Measurements from ENCODE around the gene SLC8A3.

SLC8A3 gene

DNA sequence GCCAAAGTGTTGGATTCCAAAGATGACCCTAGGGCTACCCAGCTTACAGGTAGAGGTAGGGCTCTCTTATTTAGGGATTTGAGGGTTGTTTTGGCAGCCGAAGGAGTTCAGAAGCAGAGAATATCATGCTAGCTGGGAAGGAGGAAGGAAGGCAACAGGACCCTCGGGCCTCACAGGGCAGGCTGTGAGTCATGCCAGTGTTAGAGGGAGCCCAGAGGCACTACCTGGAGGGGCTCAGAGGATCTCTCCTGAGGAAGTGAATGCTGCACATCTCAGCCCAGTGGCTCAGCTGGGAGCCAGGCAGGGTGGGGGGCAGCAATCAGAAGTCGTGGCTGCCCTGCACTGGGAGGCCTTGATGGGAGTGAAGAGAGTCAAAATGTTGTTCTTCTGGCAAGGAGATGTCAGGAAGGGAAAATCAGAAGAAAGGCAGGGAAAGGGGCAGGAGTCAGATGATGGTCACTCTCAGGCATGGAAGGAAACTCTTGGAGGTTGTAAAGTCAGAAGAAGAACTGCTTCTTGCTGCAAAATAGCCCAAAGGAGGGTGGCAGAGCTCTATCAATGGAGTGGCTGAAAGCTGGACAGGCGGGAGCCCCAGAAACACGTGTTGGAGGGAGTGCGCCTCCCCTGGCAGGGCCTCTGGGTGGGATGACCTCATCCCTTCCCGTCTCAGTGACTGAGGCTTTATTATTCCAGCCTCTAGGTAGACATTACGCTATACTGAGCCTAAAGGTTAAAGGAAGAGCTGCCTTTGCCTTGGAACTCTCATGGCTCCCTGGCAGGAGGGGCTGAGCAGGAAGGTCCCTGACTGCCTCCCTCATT is 168.2 kb downstream of the SLC8A3 start:
- no peaks in the 10 kb centered on the region for H3K27me3 ChIP-seq (ENCODE audit: insufficient read depth, poor library complexity, severe bottlenecking)
- H3K4me3 ChIP-seq (replicated peaks; ENCODE audit: insufficient read depth, low read length): no peak overlapping the region
- no peak for DNase-seq (ENCODE audit: low read depth in 1 of 2, low spot score in 1 of 2)
- H3K27ac ChIP-seq (replicated peaks): no peak overlapping the region
- TF ChIP-seq SPI1 (IDR thresholded peaks at IDR 0.05; ENCODE audit: borderline replicate concordance, low read depth): no peak
- TF ChIP-seq, protein P1, sequence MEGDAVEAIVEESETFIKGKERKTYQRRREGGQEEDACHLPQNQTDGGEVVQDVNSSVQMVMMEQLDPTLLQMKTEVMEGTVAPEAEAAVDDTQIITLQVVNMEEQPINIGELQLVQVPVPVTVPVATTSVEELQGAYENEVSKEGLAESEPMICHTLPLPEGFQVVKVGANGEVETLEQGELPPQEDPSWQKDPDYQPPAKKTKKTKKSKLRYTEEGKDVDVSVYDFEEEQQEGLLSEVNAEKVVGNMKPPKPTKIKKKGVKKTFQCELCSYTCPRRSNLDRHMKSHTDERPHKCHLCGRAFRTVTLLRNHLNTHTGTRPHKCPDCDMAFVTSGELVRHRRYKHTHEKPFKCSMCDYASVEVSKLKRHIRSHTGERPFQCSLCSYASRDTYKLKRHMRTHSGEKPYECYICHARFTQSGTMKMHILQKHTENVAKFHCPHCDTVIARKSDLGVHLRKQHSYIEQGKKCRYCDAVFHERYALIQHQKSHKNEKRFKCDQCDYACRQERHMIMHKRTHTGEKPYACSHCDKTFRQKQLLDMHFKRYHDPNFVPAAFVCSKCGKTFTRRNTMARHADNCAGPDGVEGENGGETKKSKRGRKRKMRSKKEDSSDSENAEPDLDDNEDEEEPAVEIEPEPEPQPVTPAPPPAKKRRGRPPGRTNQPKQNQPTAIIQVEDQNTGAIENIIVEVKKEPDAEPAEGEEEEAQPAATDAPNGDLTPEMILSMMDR (IDR thresholded peaks at IDR 0.05; ENCODE audit: insufficient read depth, low read length): no peak
- TF ChIP-seq, protein P2, sequence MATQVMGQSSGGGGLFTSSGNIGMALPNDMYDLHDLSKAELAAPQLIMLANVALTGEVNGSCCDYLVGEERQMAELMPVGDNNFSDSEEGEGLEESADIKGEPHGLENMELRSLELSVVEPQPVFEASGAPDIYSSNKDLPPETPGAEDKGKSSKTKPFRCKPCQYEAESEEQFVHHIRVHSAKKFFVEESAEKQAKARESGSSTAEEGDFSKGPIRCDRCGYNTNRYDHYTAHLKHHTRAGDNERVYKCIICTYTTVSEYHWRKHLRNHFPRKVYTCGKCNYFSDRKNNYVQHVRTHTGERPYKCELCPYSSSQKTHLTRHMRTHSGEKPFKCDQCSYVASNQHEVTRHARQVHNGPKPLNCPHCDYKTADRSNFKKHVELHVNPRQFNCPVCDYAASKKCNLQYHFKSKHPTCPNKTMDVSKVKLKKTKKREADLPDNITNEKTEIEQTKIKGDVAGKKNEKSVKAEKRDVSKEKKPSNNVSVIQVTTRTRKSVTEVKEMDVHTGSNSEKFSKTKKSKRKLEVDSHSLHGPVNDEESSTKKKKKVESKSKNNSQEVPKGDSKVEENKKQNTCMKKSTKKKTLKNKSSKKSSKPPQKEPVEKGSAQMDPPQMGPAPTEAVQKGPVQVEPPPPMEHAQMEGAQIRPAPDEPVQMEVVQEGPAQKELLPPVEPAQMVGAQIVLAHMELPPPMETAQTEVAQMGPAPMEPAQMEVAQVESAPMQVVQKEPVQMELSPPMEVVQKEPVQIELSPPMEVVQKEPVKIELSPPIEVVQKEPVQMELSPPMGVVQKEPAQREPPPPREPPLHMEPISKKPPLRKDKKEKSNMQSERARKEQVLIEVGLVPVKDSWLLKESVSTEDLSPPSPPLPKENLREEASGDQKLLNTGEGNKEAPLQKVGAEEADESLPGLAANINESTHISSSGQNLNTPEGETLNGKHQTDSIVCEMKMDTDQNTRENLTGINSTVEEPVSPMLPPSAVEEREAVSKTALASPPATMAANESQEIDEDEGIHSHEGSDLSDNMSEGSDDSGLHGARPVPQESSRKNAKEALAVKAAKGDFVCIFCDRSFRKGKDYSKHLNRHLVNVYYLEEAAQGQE (IDR thresholded peaks at IDR 0.05; ENCODE audit: insufficient replicate concordance, low read depth): no peak

DNA sequence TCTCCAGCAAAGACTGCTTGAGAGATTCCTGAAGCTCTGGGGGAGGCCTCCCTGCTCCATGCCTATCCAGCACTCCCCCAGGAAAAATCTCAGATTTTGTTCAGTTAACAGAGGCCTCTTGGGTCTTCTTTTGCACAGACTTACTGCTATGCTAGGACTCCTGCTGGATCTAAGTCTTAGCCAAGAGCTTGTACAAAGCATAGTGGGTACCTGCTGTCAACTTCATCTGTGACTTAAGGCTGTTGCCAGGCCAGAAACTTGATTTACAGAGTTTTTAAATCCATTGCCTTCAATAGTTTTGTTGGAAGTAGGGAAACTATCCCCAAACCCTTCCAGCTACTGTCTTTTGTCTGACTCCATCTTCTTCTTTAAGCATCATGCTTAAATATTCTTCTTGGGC is 169.1 kb downstream of the SLC8A3 start:
- H3K27ac ChIP-seq (replicated peaks): no peak overlapping the region
- no peak for TF ChIP-seq SPI1 (IDR thresholded peaks at IDR 0.05; ENCODE audit: borderline replicate concordance, low read depth)
- no peak for TF ChIP-seq GABPA (IDR thresholded peaks at IDR 0.05; ENCODE audit: low read depth)
- no peak for TF ChIP-seq POLR2AphosphoS5 (IDR thresholded peaks at IDR 0.05; ENCODE audit: low read depth)
- TF ChIP-seq, protein P1 (IDR thresholded peaks at IDR 0.05; ENCODE audit: insufficient read depth, low read length): no peak
- TF ChIP-seq, protein P2 (IDR thresholded peaks at IDR 0.05; ENCODE audit: insufficient replicate concordance, low read depth): no peak
- no peaks in the 10 kb centered on the region for H3K27me3 ChIP-seq (ENCODE audit: insufficient read depth, poor library complexity, severe bottlenecking)
- DNase-seq (ENCODE audit: low read depth in 1 of 2, low spot score in 1 of 2): no peak
- no peak overlapping the region for H3K4me3 ChIP-seq (replicated peaks; ENCODE audit: insufficient read depth, low read length)

DNA sequence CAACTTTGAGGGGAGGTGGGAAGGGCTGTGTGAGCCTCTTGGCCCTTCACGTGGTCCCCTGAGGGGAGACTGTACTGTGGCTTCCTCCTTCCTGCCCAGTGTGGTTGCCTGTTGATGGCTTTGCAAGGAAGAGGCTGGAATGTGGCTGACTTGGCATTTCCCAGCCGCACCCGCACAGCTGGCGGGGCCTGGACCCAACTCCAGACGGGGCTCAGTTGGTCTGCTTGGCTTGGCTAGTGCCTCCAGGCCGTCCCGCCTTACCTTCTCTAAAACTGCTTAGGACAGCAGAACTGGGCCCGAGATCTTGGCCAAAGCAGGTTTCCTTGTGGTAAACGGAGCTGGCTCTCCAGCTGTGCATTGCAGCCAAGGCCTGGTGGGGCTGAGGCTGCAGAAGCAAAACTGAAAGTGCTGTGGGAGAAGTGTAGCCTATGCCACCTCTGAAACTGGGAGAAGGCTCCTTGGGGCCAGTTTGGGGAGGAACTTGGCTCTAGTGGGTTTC is 170.0 kb downstream of the SLC8A3 start:
- DNase-seq (ENCODE audit: low read depth in 1 of 2, low spot score in 1 of 2): no peak
- H3K27me3 ChIP-seq (ENCODE audit: insufficient read depth, poor library complexity, severe bottlenecking): no peaks in the 10 kb centered on the region
- no peak overlapping the region for H3K4me3 ChIP-seq (replicated peaks; ENCODE audit: insufficient read depth, low read length)
- TF ChIP-seq POLR2AphosphoS5 (IDR thresholded peaks at IDR 0.05; ENCODE audit: low read depth): no peak
- TF ChIP-seq, protein P1 (IDR thresholded peaks at IDR 0.05; ENCODE audit: insufficient read depth, low read length): no peak
- no peak for TF ChIP-seq GABPA (IDR thresholded peaks at IDR 0.05; ENCODE audit: low read depth)
- TF ChIP-seq, protein P2 (IDR thresholded peaks at IDR 0.05; ENCODE audit: insufficient replicate concordance, low read depth): no peak
- TF ChIP-seq SPI1 (IDR thresholded peaks at IDR 0.05; ENCODE audit: borderline replicate concordance, low read depth): no peak
- no peak overlapping the region for H3K27ac ChIP-seq (replicated peaks)

Measured in HL-60 (cell line).